Stimulated activated CD8-positive, alpha-beta memory T cell treated with anti-CD3 and anti-CD28 coated beads, Interleukin-4, amount 100 ng/mL, for 48 hours (primary cell): ENCODE data around the gene CDK1.

Experiments used
- DNase-seq: peaks from one replicate; pipeline ENCODE4 v3.0.0-alpha.2; 2020

The CDK1 gene

GRCh38 chr10:60778214-60778970 is at the start of gene CDK1:
TSS of gene CDK1 (plus strand) at chr10:60778478. CDS start at chr10:60780166, 1,688 bp downstream.
- DNase-seq = peak; percentile 94

- no peak for DNase-seq
Measured at GRCh38 chr10:60729106-60729505, 49.2 kb upstream of the CDK1 start.

GRCh38 chr10:60731134-60731885 is 47.0 kb upstream of the CDK1 start:
- DNase-seq = no peak

- DNase-seq = no peak
Measured at GRCh38 chr10:60732198-60732806, 46.0 kb upstream of the CDK1 start.

GRCh38 chr10:60732807-60733516 is 45.3 kb upstream of the CDK1 start:
- peak; percentile 28 for DNase-seq

GRCh38 chr10:60733517-60733822 is 44.8 kb upstream of the CDK1 start:
- DNase-seq = peak; percentile 36

GRCh38 chr10:60733826-60734225 is 44.5 kb upstream of the CDK1 start:
- DNase-seq = no peak

- no peak for DNase-seq
Measured at GRCh38 chr10:60734226-60734625, 44.1 kb upstream of the CDK1 start.

GRCh38 chr10:60735244-60735643 is 43.0 kb upstream of the CDK1 start:
- no peak for DNase-seq

- no peak for DNase-seq
Measured at GRCh38 chr10:60737242-60737641, 41.0 kb upstream of the CDK1 start.

GRCh38 chr10:60739558-60739957 is 38.7 kb upstream of the CDK1 start:
- no peak for DNase-seq

- no peak for DNase-seq
Measured at GRCh38 chr10:60742512-60742911, 35.8 kb upstream of the CDK1 start.

GRCh38 chr10:60747817-60748469 is 30.3 kb upstream of the CDK1 start:
- no peak for DNase-seq

GRCh38 chr10:60753152-60753551 is 25.1 kb upstream of the CDK1 start:
- DNase-seq = no peak

- no peak for DNase-seq
Measured at GRCh38 chr10:60753817-60754216, 24.5 kb upstream of the CDK1 start.

GRCh38 chr10:60757420-60757895 is 20.8 kb upstream of the CDK1 start:
- no peak for DNase-seq

GRCh38 chr10:60759181-60759580 is 19.1 kb upstream of the CDK1 start:
- no peak for DNase-seq

GRCh38 chr10:60760711-60761210 is 17.5 kb upstream of the CDK1 start:
- no peak for DNase-seq

- DNase-seq = no peak
Measured at GRCh38 chr10:60762554-60762953, 15.7 kb upstream of the CDK1 start.

- no peak for DNase-seq
Measured at GRCh38 chr10:60767424-60767823, 10.9 kb upstream of the CDK1 start.

- DNase-seq = no peak
Measured at GRCh38 chr10:60769406-60769805, 8.9 kb upstream of the CDK1 start.

- no peak for DNase-seq
Measured at GRCh38 chr10:60777696-60778213, 523 bp upstream of the CDK1 start.
